GM10847 (cell line): ENCODE measurements around the gene MUC5B.

Experiments
- POLR2A ChIP-seq: IDR thresholded peaks from 2 replicates; pipeline ENCODE4 v1.6.1; 2011; ENCODE audit not compliant: insufficient read length; ENCODE audit errors: extremely low read depth

Gene MUC5B

GRCh38 chr11:1192741-1193325, 30.0 kb upstream of the MUC5B start:
- TF ChIP-seq POLR2A = no peak

GRCh38 chr11:1193326-1194230, 29.3 kb upstream of the MUC5B start:
- no peak for TF ChIP-seq POLR2A

- TF ChIP-seq POLR2A = no peak
These were observed 28.5 kb upstream of the MUC5B start for GRCh38 chr11:1194231-1194976.

GRCh38 chr11:1194977-1195681, 27.7 kb upstream of the MUC5B start:
- no peak for TF ChIP-seq POLR2A

GRCh38 chr11:1195682-1196515, 27.0 kb upstream of the MUC5B start:
- no peak for TF ChIP-seq POLR2A

GRCh38 chr11:1196516-1197391, 26.1 kb upstream of the MUC5B start:
- TF ChIP-seq POLR2A = no peak

- no peak for TF ChIP-seq POLR2A
These were observed 25.4 kb upstream of the MUC5B start for GRCh38 chr11:1197431-1197885.

- no peak for TF ChIP-seq POLR2A
These were observed 24.8 kb upstream of the MUC5B start for GRCh38 chr11:1197886-1198560.

- TF ChIP-seq POLR2A = no peak
These were observed 24.2 kb upstream of the MUC5B start for GRCh38 chr11:1198561-1199240.

- TF ChIP-seq POLR2A = no peak
These were observed 23.6 kb upstream of the MUC5B start for GRCh38 chr11:1199241-1199750.

GRCh38 chr11:1199751-1200610, 22.9 kb upstream of the MUC5B start:
- TF ChIP-seq POLR2A = no peak
